ENCODE data around the gene ITCH.
"Not testable (repeated sequence)": the region's sequence is repeated elsewhere in the genome, so short reads cannot be mapped to it uniquely, and the experiment has no call there.

ITCH gene

GRCh38 chr20:34519841-34520240, 156.8 kb downstream of the ITCH start:
- H3K27ac ChIP-seq (ENCODE audit: extremely low read depth, low read depth, low read length); H3K9me3 ChIP-seq (ENCODE audit: control insufficient read depth, insufficient read depth, low read depth, low read length); H3K4me3 ChIP-seq (ENCODE audit: low read depth, low read length); POLR2A ChIA-PET; H3K4me1 ChIP-seq (ENCODE audit: control insufficient read depth, insufficient read depth, low read length): not testable (repeated sequence)
- peaks cover 0 to 25% of the 10 kb centered on the region in 2 experiments; a peak in 2 of 3 replicates for H3K36me3 ChIP-seq (ENCODE audit: control insufficient read depth in 2 of 2, insufficient read depth in 1 of 2, low read length in 2 of 2)
- CTCF ChIA-PET = interaction anchor here (0.6 to 6.5 kb wide), 2 partner anchors 25 to 207 kb away, joined by 5 to 57 read pairs; no protein-coding TSS in a partner anchor

GRCh38 chr20:34522969-34523871, 160.1 kb downstream of the ITCH start:
- Histone ChIP-seq H3K4me1 (ENCODE audit: control insufficient read depth, insufficient read depth, low read length) (peaks cover 9% of the 10 kb centered on the region), H3K36me3 (ENCODE audit: control insufficient read depth in 2 of 2, insufficient read depth in 1 of 2, low read length in 2 of 2) (peaks cover 0 to 55% of the 10 kb centered on the region in 2 experiments; a peak in 2 of 3 replicates), H3K27ac (ENCODE audit: extremely low read depth, low read depth, low read length) (no peak overlapping the region), H3K9me3 (ENCODE audit: control insufficient read depth, insufficient read depth, low read depth, low read length) (no peaks in the 10 kb centered on the region), H3K4me3 (ENCODE audit: low read depth, low read length) (no peak overlapping the region)
- POLR2A ChIA-PET = interaction anchor here (1.0 kb wide), 2 partner anchors 160 to 209 kb away, joined by 3 to 5 read pairs; partner anchors contain the start of gene ITCH
- CTCF ChIA-PET = interaction anchor here (0.5 to 7.7 kb wide), 29 partner anchors 9 to 337 kb away, joined by 3 to 116 read pairs (median 4); partner anchors contain the start of gene ITCH
- TF ChIP-seq ZNF223 (tag by site-specific recombination; IDR thresholded peaks at IDR 0.05) (no peak), ZNF791 (tag by site-specific recombination; IDR thresholded peaks at IDR 0.05) (no peak), ZNF792 (tag by site-specific recombination; IDR thresholded peaks at IDR 0.05) (no peak), ZBTB7A (tag by site-specific recombination; IDR thresholded peaks at IDR 0.05; ENCODE audit: low read depth) (no peak), GLI4 (tag by site-specific recombination; IDR thresholded peaks at IDR 0.05) (no peak), ZNF335 (tag by site-specific recombination; conservative IDR thresholded peaks at IDR 0.05) (no peak), ZNF311 (tag by site-specific recombination; IDR thresholded peaks at IDR 0.05; ENCODE audit: borderline replicate concordance) (no peak), ZSCAN23 (tag by site-specific recombination; IDR thresholded peaks at IDR 0.05) (no peak), ZBTB11 (tag by site-specific recombination; conservative IDR thresholded peaks at IDR 0.05; ENCODE audit: low read depth) (no peak), ZNF280D (tag by site-specific recombination; IDR thresholded peaks at IDR 0.05) (no peak), ZNF843 (tag by site-specific recombination; IDR thresholded peaks at IDR 0.05) (no peak), ZNF239 (tag by site-specific recombination; IDR thresholded peaks at IDR 0.05) (no peak), ZNF138 (tag by site-specific recombination; IDR thresholded peaks at IDR 0.05; ENCODE audit: borderline replicate concordance) (no peak), ZNF560 (tag by site-specific recombination; IDR thresholded peaks at IDR 0.05; ENCODE audit: borderline replicate concordance) (no peak), TRIM28 (IDR thresholded peaks at IDR 0.05; ENCODE audit: borderline replicate concordance, low read length) (0 out of 2 replicates have a peak, but pooled peaks have one; percentile 25), GLIS1 (tag by site-specific recombination; IDR thresholded peaks at IDR 0.05) (peak; percentile 74), ZNF777 (tag by site-specific recombination; IDR thresholded peaks at IDR 0.05; ENCODE audit: borderline replicate concordance) (no peak), ZNF37A (tag by site-specific recombination; IDR thresholded peaks at IDR 0.05) (no peak), GFI1B (tag by site-specific recombination; IDR thresholded peaks at IDR 0.05) (no peak), ZNF157 (tag by site-specific recombination; IDR thresholded peaks at IDR 0.05) (no peak), ZNF24 (tag by site-specific recombination; IDR thresholded peaks at IDR 0.05) (peak; percentile 40; the same call in 1 of the 2 replicates), ZNF221 (tag by site-specific recombination; IDR thresholded peaks at IDR 0.05; ENCODE audit: borderline replicate concordance) (no peak), KLF10 (tag by site-specific recombination; IDR thresholded peaks at IDR 0.05) (no peak)
- TF ChIP-seq, protein P1, sequence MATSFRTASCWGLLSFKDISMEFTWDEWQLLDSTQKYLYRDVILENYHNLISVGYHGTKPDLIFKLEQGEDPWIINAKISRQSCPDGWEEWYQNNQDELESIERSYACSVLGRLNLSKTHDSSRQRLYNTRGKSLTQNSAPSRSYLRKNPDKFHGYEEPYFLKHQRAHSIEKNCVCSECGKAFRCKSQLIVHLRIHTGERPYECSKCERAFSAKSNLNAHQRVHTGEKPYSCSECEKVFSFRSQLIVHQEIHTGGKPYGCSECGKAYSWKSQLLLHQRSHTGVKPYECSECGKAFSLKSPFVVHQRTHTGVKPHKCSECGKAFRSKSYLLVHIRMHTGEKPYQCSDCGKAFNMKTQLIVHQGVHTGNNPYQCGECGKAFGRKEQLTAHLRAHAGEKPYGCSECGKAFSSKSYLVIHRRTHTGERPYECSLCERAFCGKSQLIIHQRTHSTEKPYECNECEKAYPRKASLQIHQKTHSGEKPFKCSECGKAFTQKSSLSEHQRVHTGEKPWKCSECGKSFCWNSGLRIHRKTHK (tag by site-specific recombination; IDR thresholded peaks at IDR 0.05) = no peak
